GM12892 (cell line): ENCODE data around the gene RAB35.

Experiments used
- POLR2A ChIP-seq: IDR thresholded peaks from 2 replicates; pipeline ENCODE4 v1.6.1; 2011; ENCODE audit warnings: low read depth, low read length, control low read depth
- POLR2AphosphoS5 ChIP-seq: IDR thresholded peaks from 2 replicates; pipeline ENCODE4 v1.6.1; 2011; ENCODE audit warnings: low read depth, low read length, control low read depth
- TAF1 ChIP-seq: IDR thresholded peaks from 2 replicates; pipeline ENCODE4 v1.6.1; 2011; ENCODE audit warnings: low read depth, mild to moderate bottlenecking, control low read depth, low read length, borderline replicate concordance

DNA sequence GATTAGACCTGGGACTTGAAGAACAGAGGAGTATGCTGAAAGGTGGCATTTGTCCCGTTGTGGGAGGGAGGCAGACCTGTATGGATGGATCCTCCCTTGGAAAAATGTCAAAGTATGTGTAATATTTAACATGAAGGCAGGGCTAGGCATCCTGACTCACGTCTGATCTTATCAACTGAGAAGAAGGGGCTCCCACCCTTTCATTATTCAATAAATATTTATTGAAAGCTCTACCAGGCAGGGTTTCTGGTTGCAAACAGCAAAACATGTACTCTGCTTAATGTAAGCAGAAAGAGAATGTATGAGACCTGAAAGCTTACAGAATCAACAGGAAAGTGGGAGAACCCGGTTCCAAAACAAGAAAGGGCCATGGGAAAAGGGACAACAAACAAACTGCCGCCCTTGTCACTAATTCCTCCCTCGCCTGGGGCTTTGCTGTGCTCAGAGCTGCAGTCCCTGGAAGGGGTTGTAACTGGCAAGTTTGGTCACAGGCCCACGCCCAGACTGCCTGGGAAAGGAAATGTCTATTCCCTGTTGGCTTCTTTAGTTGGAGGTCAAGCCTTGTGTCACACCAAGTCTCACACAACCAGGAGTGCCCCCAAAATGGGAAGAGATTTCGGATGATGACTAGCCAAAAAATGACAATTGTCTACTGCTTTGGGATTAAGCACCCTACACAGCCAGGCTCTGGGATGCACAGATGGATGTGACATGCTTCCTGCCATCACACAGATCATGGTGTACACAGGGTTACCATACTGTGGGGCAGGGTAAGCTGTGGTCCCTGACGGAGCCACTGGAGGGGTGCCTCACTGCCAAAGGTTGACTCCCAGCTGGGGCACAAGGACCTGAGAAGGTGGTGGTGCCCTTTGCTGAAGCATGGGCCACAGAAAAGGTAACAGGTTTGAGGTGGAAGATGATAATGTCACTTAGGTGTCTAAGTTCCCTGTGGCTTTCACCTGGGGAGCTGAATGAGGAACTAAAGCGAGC, 36.8 kb downstream of the RAB35 start:
- no peak for TF ChIP-seq POLR2A
- no peak for TF ChIP-seq POLR2AphosphoS5
- TF ChIP-seq TAF1: no peak
